NCI-H2029 treated with DMSO at 0.1 percent for 48 hours (cell line): Measurements from ENCODE around the gene DPEP3.
A peak's percentile ranks its signal among the peaks of the same experiment; 100 is the strongest.

Experiments
- DNase-seq: peaks from one replicate; lab custom pipeline; 2025; lab: John Stamatoyannopoulos, UW

DPEP3 gene

DNA sequence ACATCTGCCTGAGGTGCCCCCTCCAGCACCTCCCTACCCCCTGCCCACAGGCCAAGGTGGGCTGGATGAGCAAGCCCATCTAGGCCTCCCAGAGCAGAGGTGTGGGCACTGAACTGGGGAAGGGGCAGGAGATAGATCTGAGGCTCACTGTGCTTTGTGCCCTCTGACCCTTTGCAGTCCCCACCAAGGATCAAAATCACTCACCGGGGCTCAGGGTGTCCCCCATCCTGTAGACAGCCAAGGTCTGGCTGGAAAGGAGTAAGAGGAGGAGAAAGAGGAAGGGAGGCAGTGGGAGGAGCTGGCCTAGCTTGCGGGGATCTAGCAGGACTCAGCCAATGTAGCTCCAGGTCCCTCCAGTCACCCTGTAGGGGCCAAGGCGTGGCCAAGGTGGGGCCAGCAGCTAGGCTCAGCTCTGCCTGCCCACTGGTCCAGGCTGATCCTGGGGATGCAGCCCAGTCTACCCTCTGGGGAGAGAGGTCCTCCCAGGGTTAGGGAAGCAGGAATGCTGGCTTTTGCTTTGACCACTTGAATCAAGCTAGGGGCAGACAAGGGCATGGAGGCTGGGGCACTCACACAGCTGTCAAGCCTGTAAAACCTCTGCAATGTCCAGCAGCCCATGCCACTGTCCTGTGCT is 13.6 kb downstream of the DPEP3 start:
- DNase-seq = no peak

GRCh38 chr16:67965668-67966548 is 14.4 kb downstream of the DPEP3 start:
- DNase-seq = no peak

GRCh38 chr16:67964477-67965131 is 15.7 kb downstream of the DPEP3 start:
- no peak for DNase-seq

- DNase-seq = no peak
These were observed 16.5 kb downstream of the DPEP3 start for GRCh38 chr16:67963662-67964321.

DNA sequence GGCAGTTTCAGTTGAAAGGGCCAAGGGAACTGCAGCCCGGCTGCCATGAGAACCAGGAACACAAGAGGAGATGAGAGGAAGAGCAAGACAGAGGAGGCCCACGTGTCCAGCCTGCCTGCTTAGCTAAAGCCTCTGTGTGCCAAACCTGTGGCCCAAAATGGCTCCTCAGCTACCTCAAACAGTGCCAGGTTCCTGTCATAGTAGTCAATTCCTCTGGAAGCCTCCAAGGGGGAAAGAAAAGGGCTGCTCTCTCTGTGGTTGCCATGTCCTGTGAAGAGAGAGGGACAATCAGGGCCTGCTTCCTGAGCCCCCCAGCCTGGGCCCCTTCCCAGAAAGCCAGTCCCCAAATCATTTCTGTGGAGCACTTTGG is 17.0 kb downstream of the DPEP3 start:
- DNase-seq = no peak

- DNase-seq = no peak
These were observed 18.2 kb downstream of the DPEP3 start for GRCh38 chr16:67962135-67962534.

- peak; percentile 80 for DNase-seq
These were observed 18.7 kb downstream of the DPEP3 start for GRCh38 chr16:67961551-67961957.

DNA sequence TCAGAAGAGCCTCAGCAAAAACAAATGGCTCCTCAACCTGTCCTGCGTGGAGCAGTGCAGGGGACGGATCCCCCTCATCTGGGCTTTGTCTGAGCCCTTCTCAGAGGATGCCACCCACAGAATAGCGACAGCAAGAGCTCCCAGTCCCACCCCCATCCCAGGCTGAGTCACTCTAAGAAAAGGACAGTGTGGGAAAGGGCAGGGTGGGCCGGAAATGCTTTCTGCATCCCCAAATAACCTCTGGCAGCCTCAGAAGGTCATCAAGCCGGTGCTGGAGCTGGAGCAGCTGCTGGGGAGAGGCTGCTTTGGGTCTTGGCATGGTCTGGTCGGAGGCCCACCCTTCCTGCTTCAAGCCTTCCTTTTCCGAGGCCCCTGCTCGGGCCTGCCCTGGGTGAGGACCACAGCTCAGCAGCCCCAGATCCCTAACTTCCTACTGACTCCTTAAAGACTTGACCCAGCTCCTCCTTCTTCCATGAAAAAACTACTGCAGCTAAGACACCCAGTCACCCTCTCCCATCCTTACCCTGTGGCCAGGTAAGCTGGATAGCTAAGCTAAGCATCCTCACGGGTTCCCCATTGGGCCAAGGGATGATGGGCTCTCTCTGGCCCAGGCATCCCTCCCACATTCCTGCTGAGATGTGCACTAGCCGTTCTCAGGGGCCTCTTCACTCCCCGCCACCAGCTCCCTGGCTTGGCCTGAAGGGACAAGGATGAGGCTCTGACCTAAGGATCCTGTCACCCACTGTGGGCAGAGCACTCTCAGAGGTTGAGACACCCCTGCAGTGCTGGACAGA is 20.6 kb downstream of the DPEP3 start:
- DNase-seq = no peak

DNA sequence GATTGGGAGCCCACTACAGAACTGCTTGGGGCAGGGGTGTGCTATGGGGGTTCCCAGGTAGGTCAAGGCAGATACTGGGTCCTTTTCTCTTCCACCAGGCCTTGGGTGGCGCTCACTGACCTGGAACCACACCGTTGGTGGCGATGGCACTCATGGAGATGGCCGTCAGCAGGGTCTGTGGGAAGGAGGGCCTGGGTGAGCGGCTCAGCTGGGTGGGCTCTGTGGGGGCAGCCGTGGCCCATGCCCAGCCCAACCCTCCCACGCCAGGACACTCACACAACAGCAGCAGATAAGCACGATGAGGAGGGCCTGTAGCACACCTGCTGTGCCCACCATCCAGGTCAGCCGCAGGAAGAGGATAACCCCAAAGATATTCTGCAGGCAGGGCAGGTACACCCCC is 22.7 kb downstream of the DPEP3 start:
- DNase-seq = no peak

DNA sequence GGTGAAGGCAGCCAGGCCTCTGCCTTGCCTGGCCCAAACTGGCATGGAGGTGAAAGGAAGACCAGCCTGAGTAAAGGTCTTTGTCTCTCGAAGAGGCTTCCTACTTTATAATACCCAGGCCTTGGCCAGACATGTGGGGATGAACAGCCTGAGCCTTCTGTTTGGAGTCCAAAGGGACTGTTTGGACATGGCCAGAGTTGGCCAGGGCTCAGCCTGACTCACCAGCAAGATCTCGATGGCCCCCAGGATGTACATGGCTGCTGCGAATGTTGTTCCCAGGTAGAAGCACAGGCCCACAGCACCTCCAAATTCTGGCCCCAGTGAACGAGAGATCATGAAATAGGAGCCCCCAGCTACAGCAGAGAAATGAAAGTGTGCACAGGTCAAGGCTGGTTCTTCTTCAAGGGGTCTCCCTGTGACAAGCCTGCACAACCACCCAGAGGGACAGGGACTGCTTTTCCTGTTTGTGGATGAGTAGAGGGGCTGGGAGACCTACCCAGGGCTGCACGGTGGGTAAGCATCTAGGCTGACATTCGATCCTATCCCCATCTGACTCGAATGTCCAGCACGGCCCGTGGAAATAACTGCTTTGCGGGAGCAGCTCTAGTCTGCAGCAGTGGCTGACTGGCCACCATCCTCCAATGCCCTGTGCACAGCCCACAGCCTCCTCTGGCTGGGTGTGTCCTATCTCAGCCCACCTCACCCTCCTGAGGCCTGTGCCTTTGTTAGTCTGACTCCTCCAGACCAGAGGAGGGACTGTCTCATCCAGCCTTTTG is 25.7 kb downstream of the DPEP3 start:
- no peak for DNase-seq

DNA sequence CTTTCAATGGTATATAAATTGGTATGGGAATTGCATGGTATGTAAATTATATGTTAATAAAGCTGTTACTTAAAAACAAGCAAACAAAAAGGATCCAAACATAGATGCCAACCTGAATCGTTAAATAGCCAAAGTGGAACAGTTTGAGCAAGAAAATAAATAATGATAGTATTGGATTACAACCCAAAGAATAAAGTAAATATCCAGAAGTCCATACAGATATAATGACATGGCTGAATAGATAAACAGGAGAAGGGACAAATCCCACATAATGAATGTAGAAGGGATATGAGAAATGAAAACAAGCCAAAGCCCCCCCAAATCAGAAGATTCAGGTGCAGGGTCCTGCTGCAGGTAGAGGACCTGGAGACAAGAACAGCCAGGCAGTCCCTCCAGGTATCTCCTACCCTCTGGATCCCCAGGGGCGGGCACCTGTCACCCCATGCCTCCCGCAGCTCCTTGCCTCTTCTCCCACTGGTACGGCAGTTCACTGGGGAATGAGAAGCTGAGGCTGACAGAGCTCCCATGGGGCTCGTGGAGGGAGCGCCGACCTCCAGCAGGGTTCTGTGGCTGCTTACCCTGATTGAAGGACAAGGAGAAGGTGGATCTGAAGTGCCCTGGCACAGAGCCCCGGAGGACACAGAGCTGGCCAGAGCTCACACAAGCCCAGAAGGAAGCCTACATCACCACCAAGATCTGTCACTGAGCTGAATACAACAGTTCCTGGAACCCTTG is 26.5 kb downstream of the DPEP3 start:
- DNase-seq = no peak

DNA sequence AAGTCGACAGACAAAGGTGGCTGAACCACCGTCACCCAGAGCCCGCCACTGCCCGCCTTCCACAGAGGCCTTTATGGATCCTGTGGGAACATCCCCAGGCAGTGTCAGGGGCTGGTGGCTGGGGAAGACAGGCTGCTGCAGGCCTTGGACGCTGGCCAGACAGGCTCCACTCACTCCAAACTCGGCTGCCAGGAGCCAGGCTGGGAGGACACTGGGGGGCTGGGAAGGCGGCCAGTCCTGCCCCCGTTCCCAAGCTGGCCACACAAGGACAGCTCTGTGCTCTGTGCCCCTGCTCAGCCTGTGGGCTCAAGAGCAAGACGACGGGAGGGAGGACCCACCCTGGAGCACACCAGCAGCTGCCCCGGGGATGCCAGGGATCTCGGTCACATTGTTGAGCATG is 28.8 kb downstream of the DPEP3 start:
- no peak for DNase-seq

DNA sequence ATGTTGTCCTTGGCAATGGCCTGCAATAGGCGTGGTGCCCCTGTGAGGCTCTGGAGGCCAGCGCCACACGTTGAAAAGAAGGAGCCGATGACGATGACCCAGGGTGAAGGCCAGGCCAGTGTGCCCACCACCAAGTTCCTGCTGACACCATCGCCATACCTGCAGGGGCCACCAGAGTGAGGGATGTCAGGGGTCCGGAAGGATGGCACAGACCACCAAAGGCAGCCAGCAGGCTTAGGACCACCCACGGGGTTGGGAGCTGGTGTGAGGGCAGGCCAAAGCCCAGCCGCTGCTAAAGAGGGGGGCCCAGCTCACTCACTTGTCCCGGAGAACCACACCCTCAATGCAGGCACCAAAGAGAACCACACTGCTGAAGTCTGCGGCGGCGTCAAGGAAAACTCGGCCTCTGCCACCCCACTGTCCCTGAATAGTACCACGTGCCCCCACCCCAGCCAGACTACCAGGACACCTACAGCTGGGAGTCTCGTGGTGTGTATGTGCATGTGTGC is 29.9 kb downstream of the DPEP3 start:
- no peak for DNase-seq

GRCh38 chr16:67949645-67950044 is 30.7 kb downstream of the DPEP3 start:
- no peak for DNase-seq

- DNase-seq = no peak
These were observed 32.3 kb downstream of the DPEP3 start for GRCh38 chr16:67948015-67948414.

- DNase-seq = no peak
These were observed 33.2 kb downstream of the DPEP3 start for GRCh38 chr16:67946966-67947558.

DNA sequence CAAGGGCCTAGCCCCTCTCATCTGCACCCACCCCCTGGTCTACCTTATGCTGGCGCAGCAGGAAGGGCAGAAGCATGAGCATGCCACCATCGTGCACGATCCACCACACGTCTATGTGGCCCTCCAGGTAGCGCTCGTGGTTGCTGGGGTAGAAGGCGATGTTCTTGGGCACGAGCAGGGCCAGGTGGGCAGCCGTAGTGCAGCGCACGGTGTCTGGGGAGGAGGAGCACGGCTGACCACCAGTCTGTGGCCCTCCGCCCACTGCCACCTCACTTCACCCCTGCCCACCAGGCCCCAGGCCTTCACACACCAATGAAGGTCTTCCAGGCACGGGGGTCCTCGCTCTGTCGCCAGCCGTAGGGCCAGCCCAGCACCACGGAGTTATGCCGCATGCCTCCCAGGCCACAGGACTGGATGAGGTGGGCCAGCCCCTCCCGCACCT is 34.1 kb downstream of the DPEP3 start:
- DNase-seq = no peak

DNA sequence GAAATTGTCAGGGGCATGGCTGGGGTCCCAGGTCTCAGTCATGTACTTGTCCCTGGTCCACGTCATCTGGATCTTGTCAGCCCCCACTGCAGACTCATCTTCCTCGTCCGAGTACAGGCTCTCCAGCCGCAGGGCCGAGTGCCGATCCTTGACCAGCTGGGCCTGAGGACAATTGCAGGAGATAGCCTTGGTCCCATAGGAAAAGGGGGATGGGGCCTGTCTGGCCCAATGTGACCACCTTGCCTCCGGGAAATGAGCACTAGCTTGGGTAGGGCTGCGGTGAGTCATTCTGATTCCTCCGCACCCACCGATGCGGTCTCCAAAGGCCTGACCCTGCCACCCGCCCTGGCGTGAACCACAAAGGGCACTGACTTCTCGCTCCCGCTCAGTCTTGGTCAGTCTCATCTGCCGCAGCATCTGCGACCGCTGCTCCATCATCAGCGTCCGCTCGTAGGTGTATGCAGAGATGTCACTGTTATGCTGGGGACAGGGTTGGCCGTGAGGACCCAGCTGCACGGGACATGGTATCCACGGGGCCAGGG is 34.8 kb downstream of the DPEP3 start:
- DNase-seq = no peak

DNA sequence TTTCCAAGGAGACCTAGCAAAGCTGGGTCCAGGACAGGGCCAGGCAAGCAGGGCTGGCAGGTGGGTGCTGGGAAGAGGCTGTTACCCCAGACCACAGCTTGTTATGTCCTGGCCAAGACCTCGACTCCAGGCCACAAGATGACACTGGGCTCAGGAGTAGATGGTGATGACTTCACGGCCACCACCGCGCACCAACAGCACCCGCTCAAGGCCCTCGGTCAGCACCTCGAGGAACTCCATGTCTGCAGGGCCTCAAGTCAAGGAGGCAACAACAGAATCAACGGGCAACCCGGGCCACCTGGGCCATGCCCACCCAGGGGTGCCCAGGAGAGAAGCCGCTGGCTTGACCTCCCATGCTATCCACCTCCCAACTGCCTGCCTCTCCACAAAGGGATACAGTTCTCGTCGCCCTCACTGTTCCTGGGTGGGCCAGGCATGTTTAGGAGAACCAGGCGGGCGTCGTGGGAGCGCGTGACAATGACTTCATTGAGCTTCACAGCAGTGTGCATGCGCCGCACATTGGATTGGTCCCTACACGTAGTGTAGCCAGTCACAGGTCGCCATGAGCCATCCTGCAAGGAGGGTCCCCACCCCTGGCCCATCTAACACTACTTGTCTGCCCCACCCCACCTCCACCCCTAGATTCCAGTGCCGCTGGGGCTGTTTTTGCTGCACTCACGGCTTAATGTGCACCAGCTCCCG is 35.5 kb downstream of the DPEP3 start:
- DNase-seq = no peak
